ENCODE measurements around the gene TOX3. TPM values are rescaled to one million over a fixed set of nuclear protein-coding genes. Genes with fewer than 3 reads are reported as not detected.

TOX3 gene
- total RNA-seq, 1 experiment from 2014 or later: 16.6 TPM

DNA sequence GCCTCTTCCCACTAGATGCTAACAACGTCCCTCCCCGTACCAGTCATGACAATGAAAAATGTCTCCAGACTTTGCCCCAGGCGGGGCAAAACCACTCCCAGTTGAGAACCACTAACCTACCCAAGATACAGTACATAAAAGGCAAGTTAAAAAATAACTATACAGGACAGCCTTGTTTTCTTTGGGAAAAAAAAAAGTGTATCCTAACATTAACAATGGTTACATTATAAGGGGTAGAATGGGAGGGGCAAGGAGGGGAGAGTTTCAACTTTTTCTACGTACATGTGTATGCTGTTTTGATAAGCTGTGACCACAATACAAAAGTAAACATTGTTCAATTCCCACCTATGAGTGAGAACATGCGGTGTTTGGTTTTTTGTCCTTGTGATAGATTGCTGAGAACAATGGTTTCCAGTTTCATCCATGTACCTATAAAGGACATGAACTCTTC is 94.9 kb downstream of the TOX3 start:
- DNase-seq (ENCODE audit: low spot score): no peak
- Histone ChIP-seq H3K27me3 (replicated peaks; ENCODE audit: insufficient read depth, low read depth, low read length, poor library complexity) (peaks cover 5% of the 10 kb centered on the region), H3K4me1 (ENCODE audit: insufficient read depth, low read length, poor library complexity, severe bottlenecking) (peaks cover 25% of the 10 kb centered on the region), H3K9me3 (ENCODE audit: low read depth, low read length, poor library complexity, severe bottlenecking) (no peaks in the 10 kb centered on the region), H3K4me3 (ENCODE audit: low read depth, low read length, poor library complexity, severe bottlenecking) (no peak overlapping the region), H3K36me3 (ENCODE audit: insufficient read depth, low read length, poor library complexity, severe bottlenecking) (no peaks in the 10 kb centered on the region), H3K27ac (ENCODE audit: low read depth, low read length, poor library complexity, severe bottlenecking) (peak overlapping the region; percentile 95)
- CTCF ChIA-PET: no interaction called here
- TF ChIP-seq EZH2 (IDR thresholded peaks at IDR 0.05; ENCODE audit: borderline replicate concordance, low read depth, low read length, poor library complexity, severe bottlenecking): no peak
- TF ChIP-seq, protein P1, sequence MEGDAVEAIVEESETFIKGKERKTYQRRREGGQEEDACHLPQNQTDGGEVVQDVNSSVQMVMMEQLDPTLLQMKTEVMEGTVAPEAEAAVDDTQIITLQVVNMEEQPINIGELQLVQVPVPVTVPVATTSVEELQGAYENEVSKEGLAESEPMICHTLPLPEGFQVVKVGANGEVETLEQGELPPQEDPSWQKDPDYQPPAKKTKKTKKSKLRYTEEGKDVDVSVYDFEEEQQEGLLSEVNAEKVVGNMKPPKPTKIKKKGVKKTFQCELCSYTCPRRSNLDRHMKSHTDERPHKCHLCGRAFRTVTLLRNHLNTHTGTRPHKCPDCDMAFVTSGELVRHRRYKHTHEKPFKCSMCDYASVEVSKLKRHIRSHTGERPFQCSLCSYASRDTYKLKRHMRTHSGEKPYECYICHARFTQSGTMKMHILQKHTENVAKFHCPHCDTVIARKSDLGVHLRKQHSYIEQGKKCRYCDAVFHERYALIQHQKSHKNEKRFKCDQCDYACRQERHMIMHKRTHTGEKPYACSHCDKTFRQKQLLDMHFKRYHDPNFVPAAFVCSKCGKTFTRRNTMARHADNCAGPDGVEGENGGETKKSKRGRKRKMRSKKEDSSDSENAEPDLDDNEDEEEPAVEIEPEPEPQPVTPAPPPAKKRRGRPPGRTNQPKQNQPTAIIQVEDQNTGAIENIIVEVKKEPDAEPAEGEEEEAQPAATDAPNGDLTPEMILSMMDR (conservative IDR thresholded peaks at IDR 0.05; ENCODE audit: low read depth, low read length): no peak
- intact Hi-C loops (cut with micrococcal nuclease; ENCODE audit: unreplicated experiment): loop anchor here (2.0 to 10.0 kb wide), 6 partner anchors 47 to 413 kb away; partner anchors contain the start of gene TOX3
- no TSS peak for BruUV-seq (replicated peaks)
- POLR2A ChIA-PET (ENCODE audit: low non-redundant PET): no interaction called here

DNA sequence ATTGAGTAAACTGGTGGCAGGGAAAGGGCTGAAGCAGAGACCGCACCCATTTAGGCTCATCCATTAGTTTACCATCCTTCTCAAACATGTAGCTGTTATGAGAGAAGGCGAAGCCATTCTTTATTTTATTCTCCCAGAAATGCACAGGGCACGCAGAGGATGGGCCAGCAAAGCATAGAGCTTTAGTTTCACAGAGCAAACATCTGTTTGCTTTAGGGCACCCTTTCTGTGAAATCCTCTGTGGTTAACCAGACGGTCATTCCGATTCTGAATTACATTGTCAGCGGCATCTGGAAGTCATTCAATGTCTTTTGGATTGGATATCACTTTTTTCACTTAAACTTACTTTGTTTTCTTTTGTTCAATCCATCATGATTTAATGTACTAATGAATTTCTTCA is 96.0 kb downstream of the TOX3 start:
- H3K27me3 ChIP-seq (replicated peaks; ENCODE audit: insufficient read depth, low read depth, low read length, poor library complexity): peaks cover 7% of the 10 kb centered on the region
- peak overlapping the region; percentile 95 for H3K27ac ChIP-seq (ENCODE audit: low read depth, low read length, poor library complexity, severe bottlenecking)
- TF ChIP-seq EZH2 (IDR thresholded peaks at IDR 0.05; ENCODE audit: borderline replicate concordance, low read depth, low read length, poor library complexity, severe bottlenecking): no peak
- TF ChIP-seq, protein P1 (conservative IDR thresholded peaks at IDR 0.05; ENCODE audit: low read depth, low read length): no peak
- no peaks in the 10 kb centered on the region for H3K9me3 ChIP-seq (ENCODE audit: low read depth, low read length, poor library complexity, severe bottlenecking)
- peak; percentile 88 for DNase-seq (ENCODE audit: low spot score)
- H3K4me1 ChIP-seq (ENCODE audit: insufficient read depth, low read length, poor library complexity, severe bottlenecking): peaks cover 28% of the 10 kb centered on the region
- intact Hi-C loops (cut with micrococcal nuclease; ENCODE audit: unreplicated experiment): loop anchor here (2.0 to 10.0 kb wide), 6 partner anchors 48 to 414 kb away; partner anchors contain the start of gene TOX3
- no TSS peak for BruUV-seq (replicated peaks)
- CTCF ChIA-PET: interaction anchor here (0.7 to 1.1 kb wide), 2 partner anchors 259 to 462 kb away, joined by 3 read pairs; no protein-coding TSS in a partner anchor
- no peaks in the 10 kb centered on the region for H3K36me3 ChIP-seq (ENCODE audit: insufficient read depth, low read length, poor library complexity, severe bottlenecking)
- no peak overlapping the region for H3K4me3 ChIP-seq (ENCODE audit: low read depth, low read length, poor library complexity, severe bottlenecking)
- POLR2A ChIA-PET (ENCODE audit: low non-redundant PET): interaction anchor here (0.5 kb wide), 1 partner anchor 98 kb away, joined by 3 read pairs; no protein-coding TSS in a partner anchor

DNA sequence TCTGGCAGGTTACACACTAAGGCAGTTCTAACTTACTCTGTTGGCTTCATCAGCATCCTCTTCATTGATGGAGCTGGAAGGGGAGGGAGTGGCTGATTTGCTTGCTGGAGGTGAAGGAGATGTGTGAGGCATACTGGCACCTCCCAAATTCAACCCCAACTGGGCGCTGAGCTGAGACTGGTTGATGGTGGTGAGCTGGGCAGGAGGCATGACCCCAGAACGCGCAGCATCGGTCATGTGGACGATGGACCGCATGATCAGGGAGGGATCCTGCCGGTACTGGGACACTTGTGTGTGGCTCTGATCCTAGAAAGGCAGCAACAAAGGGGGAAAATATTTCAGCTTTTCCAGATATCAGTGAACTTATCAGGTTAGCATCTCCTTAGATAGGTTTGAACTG is 96.7 kb downstream of the TOX3 start:
- no TSS peak for BruUV-seq (replicated peaks)
- Histone ChIP-seq H3K4me3 (ENCODE audit: low read depth, low read length, poor library complexity, severe bottlenecking) (peak overlapping the region; percentile 30), H3K27me3 (replicated peaks; ENCODE audit: insufficient read depth, low read depth, low read length, poor library complexity) (peaks cover 7% of the 10 kb centered on the region), H3K36me3 (ENCODE audit: insufficient read depth, low read length, poor library complexity, severe bottlenecking) (no peaks in the 10 kb centered on the region), H3K27ac (ENCODE audit: low read depth, low read length, poor library complexity, severe bottlenecking) (peak overlapping the region; percentile 75), H3K9me3 (ENCODE audit: low read depth, low read length, poor library complexity, severe bottlenecking) (no peaks in the 10 kb centered on the region), H3K4me1 (ENCODE audit: insufficient read depth, low read length, poor library complexity, severe bottlenecking) (peaks cover 29% of the 10 kb centered on the region)
- intact Hi-C loops (cut with micrococcal nuclease; ENCODE audit: unreplicated experiment): loop anchor here (2.0 to 10.0 kb wide), 6 partner anchors 49 to 415 kb away; partner anchors contain the start of gene TOX3
- peak; percentile 60 for DNase-seq (ENCODE audit: low spot score)
- ChIA-PET POLR2A (ENCODE audit: low non-redundant PET) (no interaction called here), CTCF (interaction anchor here (1.1 kb wide), 1 partner anchor 259 kb away, joined by 3 read pairs; no protein-coding TSS in a partner anchor)
- TF ChIP-seq, protein P1 (conservative IDR thresholded peaks at IDR 0.05; ENCODE audit: low read depth, low read length): no peak
- TF ChIP-seq EZH2 (IDR thresholded peaks at IDR 0.05; ENCODE audit: borderline replicate concordance, low read depth, low read length, poor library complexity, severe bottlenecking): no peak
